ENCODE measurements around the gene ZNF546.

GRCh38 chr19:39996218-39996810 lies 546 bp upstream of the ZNF546 start:
- TF ChIP-seq, protein P1, sequence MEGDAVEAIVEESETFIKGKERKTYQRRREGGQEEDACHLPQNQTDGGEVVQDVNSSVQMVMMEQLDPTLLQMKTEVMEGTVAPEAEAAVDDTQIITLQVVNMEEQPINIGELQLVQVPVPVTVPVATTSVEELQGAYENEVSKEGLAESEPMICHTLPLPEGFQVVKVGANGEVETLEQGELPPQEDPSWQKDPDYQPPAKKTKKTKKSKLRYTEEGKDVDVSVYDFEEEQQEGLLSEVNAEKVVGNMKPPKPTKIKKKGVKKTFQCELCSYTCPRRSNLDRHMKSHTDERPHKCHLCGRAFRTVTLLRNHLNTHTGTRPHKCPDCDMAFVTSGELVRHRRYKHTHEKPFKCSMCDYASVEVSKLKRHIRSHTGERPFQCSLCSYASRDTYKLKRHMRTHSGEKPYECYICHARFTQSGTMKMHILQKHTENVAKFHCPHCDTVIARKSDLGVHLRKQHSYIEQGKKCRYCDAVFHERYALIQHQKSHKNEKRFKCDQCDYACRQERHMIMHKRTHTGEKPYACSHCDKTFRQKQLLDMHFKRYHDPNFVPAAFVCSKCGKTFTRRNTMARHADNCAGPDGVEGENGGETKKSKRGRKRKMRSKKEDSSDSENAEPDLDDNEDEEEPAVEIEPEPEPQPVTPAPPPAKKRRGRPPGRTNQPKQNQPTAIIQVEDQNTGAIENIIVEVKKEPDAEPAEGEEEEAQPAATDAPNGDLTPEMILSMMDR (IDR thresholded peaks at IDR 0.05; ENCODE audit: extremely low read depth in 1 of 2, insufficient read depth in 1 of 2, low read depth in 1 of 2, low read length in 2 of 2): no peak
- TF ChIP-seq EZH2 (IDR thresholded peaks at IDR 0.05; ENCODE audit: borderline replicate concordance, low read depth, low read length, severe bottlenecking): no peak

All from endothelial cell of umbilical vein (primary cell).